GM19438 (cell line): Measurements from ENCODE around the gene BCL2L1.
A peak's percentile ranks its signal among the peaks of the same experiment; 100 is the strongest.

Experiments used
- ATAC-seq: cut with Tn5 transposase; IDR thresholded peaks from one replicate; pipeline ENCODE4 v1.9.1; 2021; ENCODE audit warnings: low read depth; ENCODE audit not compliant: unreplicated experiment

Gene BCL2L1

DNA sequence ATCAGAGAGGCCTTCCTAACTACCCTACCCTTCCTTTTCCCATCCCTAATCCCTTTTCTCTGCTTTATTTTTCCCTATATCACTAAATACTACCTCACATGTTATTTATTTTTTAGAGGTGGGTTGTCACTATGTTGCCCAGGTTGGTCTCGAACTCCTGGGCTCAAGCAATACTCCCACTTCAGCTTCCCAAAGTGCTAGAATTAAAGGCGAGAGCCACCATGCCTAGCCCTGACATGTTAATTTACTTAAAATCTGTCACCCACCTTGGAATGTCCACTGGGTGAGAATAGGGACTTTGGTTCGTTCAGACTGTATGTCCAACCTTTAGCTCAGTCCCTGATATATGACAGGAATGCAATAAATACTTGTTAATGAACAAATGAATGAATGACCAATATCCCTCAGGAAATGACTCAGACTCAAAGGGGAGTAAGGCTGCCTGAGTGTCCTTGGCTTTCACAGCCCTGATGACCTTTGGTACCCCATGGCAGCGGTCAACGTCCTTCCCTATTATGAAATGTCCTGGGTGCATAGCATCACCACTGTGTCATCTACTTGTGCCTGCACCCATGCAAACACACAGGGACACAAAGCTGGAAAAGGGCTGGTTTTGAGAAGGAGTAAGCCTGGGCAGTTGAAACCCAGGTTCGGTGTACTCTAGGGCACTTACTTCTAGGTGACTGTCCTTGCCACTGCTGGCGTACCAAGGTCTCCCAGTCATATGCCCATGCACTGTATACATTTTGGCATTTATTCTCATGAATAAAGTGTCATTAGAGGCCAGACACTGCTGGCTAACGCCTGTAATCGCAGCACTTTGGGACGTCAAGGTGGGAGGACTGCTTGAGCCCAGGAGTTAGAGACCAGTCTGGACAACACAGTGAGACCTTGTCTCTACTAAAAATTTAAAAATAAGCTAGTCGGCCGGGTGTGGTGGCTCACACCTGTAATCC lies 26.5 kb downstream of the BCL2L1 start:
- no peak for ATAC-seq

DNA sequence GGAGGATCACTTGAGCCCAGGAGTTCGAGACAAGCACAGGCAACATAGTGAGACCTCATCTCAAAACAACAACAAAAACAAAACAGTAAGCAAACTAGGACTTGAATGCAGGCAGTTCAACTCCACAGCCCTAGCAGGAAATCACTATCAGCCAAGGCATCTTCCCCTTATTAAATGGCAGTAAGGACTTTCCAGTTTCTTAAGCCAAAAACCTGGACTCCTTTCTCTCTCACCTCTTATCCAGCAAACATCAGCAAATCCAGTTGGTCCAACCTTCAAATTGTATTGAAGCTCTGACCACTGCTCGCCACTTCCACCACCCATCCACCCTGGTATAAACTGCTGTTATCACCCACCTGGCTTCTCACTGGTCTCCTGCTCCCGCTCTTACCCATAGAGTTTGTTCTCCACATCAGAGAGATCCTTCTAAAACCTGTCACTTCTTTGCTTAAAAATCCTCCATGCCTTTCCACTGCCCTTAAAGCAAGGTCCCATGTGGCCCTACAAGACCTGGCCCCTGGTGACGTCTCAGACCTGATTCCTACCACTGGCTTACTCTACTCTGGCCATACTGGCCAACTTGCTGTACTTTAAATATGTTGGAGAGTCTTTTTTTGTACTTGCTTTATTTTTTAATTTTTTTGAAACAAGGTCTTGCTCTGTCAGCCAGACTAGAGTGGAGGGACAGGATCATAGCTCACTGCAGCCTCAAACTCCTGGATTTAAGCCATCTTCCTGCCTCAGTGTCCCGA lies 27.6 kb downstream of the BCL2L1 start:
- ATAC-seq = no peak

GRCh38 chr20:31693987-31694661 lies 28.5 kb downstream of the BCL2L1 start:
- ATAC-seq = no peak

- no peak for ATAC-seq
Measured at GRCh38 chr20:31693402-31693801, 29.3 kb downstream of the BCL2L1 start.

DNA sequence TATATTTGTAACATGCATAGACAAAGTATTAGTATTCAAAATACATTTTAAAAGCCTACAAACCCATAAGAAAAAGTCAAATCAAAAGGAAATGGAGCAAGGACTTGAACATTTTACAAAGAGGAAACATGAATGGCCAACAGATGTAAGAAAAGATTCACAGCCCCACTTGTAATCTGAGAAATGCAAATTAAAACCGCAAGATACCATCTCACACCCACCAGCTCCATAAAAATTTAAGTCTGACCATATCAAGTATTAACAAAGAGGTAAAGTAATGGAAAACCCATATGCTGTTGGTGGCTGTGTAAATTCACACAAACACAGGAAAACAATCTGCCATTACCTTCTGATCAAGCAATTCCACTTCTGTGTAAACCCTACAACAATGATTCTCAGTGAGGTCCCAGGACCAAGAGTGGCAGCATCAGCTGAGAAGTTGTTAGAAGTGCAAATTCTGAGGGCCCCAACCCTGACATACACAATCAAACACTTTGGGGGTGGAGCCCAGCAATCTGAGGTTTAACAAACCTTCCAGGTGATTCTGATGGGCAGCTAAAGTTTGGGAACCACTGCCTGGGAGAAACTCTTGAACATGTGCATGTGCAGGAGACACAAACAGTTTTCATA lies 30.9 kb downstream of the BCL2L1 start:
- no peak for ATAC-seq

DNA sequence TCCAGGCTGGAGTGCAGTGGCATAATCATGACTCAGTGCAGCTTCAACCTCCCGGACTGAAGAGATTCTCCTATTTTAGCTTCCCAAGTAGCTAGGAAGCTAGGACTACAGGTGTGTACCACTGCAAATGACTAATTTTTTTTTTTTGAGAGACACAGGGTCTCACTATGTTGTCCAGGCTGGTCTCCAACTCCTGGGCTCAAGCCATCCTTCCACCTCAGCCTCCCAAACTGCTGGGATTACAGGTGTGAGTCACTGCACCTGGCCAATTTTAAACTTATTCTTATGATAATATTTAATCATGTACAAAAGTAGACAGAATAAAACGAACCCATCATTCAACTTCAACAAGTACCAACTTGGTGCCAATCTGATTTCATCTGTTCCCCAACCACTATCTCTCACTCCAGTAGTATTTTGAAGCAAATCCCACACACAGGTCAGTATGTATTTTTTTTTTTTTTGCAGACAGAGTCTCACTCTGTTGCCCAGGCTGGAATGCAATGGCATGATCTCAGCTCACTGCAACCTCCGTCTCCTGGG lies 32.5 kb downstream of the BCL2L1 start:
- no peak for ATAC-seq

DNA sequence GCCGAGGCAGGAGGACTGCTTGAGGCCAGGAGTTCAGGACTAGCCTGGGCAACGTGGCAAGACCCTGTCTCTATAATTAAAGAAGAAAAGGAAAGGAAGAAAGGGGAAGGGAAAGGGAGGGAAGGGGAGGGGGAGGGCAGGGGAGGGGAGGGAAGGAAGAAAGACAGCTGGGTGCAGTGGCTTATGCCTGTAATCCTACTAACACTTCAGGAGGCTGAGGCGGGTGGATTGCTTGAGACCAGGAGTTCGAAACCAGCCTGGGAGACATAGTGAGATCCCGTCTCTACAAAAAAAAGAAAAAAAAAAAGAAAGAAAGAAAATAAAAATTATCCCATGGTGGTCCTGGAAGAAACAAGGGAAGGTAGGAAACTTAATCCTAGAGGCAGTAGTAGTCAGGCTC lies 33.5 kb downstream of the BCL2L1 start:
- no peak for ATAC-seq

DNA sequence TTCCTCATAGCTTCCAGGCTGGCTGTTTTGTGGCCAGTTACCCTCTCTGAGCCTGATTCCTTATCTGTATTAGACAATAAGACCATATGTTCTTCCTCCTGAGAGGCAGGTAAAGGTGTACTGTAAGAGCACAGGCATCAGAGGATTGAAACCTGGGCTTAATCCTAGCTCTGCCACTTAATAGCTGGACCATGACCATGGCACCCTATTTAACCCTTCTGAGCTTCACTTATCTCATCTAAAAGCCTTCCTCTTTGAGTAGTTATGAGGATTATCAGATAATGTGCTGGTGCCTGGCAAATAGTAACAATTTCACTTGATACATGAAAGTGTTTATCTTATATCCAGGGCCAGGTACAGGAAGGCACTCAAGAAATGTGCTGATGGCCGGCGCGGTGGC lies 34.9 kb downstream of the BCL2L1 start:
- ATAC-seq = no peak

DNA sequence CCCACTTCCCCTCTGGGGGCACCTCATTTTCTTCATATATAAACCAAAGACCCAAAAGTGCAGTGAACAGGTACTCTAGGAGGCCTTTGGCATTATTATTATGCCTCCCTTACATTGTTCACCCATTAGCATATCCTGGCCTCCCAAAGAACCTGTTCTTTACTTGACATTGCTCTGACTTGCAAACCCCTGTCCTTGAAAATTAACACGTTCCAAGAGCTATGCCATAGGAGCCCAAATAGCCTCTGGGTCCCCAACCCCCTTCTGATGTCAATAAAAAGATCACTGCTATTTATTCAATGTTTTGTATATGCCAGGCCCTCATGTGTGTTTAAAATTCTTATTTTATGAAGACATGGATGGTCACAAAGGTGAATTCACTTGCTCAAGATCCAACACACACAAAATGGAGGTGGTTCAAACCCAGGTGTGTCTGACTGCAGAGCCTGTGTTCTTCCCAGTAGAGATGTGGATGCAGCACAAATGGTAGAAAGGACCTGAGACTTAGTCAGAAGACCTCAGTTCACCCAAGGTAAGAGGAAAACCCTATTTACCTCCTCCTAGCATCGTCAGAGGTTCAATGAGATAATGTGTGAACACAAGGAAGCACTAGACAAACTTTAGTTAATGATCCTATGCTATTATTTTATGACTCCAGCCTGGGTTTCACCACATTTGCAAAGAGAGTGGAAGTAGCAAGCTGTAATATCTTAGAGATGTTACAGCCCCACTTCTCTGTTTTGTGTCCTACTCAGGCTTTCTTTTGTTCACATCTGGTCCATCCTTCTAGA lies 36.6 kb downstream of the BCL2L1 start:
- ATAC-seq = no peak

DNA sequence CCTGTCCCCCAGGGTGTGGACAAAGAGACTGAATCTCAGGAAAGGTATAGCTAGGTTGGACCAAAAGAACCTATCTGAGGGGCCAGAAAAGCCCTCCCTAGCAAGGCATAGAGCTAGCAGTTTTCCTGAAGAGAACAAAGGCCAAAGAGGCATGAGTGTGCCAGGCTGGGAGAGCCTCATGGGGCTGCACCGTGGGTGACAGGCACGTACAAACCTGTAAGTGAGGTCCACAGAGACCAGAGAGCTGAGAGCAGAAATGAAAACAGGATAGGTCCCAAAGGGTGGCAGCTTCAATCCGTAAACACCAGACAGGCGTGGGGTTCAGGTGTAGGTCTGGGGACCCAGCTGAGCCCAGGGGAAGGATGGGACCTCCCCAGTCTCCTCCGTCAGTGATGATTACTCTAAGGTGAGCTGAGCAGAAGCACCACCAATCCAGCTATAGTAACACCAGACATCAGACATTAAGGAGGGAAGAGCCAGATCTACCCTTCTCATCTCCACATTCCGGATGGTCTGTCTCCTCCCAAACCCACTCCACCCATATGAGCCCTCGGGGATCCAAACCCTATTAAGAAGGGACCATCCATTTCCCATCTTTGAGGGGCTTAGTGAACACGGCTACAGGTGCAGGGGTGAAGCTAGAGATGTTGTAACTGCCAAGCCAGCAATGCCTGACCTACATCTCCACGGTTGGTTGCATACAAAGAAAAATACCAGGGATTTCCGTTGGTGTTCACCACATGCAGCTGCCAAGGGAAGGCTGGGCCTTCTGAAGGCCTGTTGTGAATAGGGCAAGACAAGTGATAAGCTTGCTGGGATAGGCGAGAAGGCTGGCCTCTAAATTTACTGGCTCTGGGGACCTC lies 38.3 kb downstream of the BCL2L1 start:
- peak; percentile 48 for ATAC-seq

- ATAC-seq = no peak
Measured at GRCh38 chr20:31682927-31683326, 39.7 kb downstream of the BCL2L1 start.

GRCh38 chr20:31682352-31682751 lies 40.3 kb downstream of the BCL2L1 start:
- no peak for ATAC-seq

DNA sequence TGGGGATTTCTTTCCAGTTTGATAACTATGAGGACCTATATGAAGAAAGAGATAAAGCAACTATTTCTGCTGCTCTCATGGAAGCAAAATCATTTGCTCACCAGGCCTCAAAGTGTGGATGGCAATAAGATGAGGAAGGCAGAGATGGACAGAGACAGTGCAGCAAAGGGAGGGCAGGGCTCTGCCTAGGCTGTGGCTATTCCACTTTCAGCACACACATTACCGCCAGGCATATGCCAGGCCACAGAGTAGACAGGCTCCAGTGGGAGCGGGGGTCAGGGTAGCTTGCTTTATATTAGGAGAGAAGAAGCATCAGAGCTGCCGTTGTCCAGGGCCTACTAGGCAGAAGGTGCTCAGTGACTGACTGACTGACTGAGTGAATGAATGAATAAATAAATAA lies 40.9 kb downstream of the BCL2L1 start:
- no peak for ATAC-seq

- no peak for ATAC-seq
Measured at GRCh38 chr20:31681128-31681727, 41.4 kb downstream of the BCL2L1 start.

DNA sequence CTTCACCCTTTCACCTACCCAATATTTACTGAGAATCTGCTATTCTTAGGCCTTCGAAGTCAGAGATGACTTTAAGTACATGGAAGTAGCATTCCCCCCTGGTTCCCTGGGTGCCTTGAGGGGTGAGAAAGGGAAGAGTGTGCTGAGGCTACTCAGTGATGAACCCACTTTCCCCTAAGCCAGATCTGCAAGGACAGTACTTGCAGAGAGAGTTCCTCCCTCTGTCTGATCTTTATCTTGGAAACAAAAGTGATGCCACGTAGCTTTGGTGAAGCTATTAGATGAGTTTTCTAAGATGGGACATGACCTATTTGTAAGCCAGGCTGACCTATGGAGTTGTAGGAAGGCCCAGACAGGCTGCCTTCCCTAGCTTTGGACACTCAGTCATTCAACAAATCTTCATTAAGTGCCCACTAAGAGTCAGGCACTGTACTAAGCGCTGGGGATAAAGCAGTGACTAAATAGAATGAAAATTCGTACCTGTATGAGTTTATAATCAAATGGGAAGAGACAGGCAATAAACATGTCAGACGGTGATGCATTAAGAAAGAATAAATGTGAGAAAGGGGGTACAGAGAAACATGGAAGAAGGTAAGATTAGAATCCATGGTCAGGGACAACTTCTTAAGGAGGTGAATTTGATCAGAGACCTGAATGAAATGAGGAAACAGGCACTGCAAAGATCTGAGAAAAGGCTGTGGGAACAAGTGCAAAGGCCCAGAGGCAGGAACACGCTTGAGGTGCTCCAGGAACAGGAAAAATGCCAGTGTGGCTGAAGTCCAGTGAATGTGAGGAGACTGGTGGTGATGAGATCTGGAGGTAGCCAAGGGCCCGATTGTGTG lies 42.2 kb downstream of the BCL2L1 start:
- no peak for ATAC-seq

GRCh38 chr20:31679357-31680285 lies 43.0 kb downstream of the BCL2L1 start:
- no peak for ATAC-seq
